HTERT RPE-1 (cell line): ENCODE data around the gene NPL.

Experiments
- in situ Hi-C: fragments of 300-500 bp; cut with MboI; formaldehyde crosslinking; loops from 4 replicates; pipeline ENCODE4 v1.14.3; 2020; ENCODE audit warnings: low sequenced_read_pairs

The NPL gene

DNA sequence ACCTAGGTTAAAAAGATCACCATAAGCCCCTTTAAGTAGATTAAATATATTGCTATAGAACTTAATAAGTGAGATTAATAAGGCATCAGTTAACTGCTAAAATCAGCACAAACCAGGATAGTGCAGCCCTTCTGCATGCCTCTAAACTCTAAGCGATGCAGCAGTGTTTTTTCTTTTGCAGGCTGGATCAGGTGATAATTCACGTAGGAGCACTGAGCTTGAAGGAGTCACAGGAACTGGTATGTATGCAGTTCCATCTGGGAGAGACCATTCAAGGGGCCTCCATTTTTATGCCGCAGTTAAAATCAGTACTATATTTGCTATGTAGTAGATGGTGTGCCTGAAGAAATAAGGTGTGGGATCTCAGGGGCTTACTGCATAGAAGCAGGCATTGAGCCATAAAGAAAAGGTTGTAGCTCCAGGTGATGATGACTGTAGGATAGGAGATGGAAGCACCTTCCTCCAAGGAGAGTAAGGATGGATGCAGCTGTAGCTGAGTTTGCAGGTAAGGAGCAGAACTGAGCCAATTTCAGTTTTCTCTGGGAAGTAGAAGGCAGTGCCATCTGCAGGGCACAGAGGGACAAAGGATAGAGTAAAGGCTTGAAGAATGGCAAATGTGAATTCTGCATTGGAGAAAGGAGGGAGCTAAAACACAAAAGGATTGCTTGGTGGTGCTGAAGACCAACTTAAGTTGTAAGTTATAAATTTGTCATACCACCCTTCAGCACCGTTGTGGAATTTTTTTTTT is 22.6 kb downstream of the NPL start:
- in situ Hi-C loops, result no loop called here

GRCh38 chr1:182816863-182817262 is 27.3 kb downstream of the NPL start:
- in situ Hi-C loops, result no loop called here

- in situ Hi-C loops, result no loop called here
Observed at GRCh38 chr1:182817802-182818201, 28.2 kb downstream of the NPL start.

DNA sequence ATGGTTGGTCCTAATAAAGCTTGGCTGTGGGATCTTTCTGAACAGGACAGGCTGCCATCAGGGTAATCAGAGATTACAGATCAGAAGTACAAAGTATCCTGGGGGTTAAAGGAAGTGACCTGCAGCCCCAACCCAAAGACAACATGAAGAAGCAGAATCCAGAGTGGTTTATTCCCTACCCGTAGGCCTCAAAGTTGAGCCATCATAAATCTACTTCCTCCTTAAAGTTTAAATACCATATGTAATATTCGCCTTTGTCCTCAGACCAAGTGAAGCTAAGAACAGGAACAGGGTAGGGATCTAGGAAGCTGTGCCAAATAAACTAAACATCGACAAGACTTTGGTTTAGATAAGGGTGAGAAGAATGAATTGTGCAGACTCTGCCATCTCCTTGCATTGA is 33.6 kb downstream of the NPL start:
- in situ Hi-C loops, result no loop called here

- in situ Hi-C loops, result no loop called here
Observed at GRCh38 chr1:182826892-182827291, 37.3 kb downstream of the NPL start.

DNA sequence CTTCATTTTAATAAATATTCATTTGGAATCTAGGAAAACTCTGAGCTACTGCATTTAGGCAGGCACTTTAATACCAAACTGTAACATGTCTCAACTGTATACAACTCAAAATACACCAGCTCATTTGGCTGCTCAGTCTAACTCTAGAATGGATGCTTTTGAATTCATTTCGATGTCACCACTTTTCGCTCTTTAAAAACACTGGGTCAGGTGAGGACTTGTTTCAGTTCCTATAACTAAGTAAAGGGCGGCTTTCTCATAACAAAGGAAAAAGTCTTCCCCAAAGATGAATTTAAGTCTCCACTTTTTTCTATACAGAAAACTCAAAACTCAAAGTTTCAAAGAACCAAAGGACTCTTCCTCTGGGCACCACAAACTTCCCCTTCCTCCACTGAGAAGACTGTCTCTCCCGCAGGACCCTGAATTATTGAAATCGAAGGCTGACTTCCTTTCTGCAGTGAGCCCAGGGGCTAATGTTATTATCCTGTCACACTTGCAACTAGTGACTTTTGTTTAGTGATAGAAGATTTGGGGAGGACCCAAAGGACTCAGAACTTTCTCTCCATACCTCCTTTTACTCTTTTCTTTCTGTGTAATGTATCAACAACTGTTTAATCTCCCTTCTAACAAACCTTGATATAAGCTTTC is 39.8 kb downstream of the NPL start:
- in situ Hi-C loops, result no loop called here

GRCh38 chr1:182833271-182833670 is 43.7 kb downstream of the NPL start:
- in situ Hi-C loops, result no loop called here

DNA sequence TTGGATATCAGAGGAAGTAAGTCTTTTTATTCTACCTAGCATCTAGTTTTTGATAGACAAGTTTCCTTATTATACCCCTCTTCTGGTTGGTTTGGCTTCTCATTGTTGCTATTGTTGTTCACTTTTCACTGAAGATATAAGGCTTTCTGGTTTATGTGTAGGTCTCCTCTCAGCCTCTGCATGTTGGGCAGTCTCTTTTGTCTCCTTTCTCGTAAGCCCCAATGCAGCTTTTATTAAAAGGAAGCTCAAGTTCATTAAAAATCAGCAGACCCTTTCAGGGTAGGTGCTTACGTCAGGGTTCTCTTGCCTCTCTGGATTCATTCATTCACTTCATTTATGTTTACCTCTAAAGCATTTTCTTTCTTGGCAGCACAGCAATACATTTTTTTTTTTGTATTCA is 44.8 kb downstream of the NPL start:
- in situ Hi-C loops, result no loop called here

- in situ Hi-C loops, result no loop called here
Observed at GRCh38 chr1:182835806-182836205, 46.2 kb downstream of the NPL start.

DNA sequence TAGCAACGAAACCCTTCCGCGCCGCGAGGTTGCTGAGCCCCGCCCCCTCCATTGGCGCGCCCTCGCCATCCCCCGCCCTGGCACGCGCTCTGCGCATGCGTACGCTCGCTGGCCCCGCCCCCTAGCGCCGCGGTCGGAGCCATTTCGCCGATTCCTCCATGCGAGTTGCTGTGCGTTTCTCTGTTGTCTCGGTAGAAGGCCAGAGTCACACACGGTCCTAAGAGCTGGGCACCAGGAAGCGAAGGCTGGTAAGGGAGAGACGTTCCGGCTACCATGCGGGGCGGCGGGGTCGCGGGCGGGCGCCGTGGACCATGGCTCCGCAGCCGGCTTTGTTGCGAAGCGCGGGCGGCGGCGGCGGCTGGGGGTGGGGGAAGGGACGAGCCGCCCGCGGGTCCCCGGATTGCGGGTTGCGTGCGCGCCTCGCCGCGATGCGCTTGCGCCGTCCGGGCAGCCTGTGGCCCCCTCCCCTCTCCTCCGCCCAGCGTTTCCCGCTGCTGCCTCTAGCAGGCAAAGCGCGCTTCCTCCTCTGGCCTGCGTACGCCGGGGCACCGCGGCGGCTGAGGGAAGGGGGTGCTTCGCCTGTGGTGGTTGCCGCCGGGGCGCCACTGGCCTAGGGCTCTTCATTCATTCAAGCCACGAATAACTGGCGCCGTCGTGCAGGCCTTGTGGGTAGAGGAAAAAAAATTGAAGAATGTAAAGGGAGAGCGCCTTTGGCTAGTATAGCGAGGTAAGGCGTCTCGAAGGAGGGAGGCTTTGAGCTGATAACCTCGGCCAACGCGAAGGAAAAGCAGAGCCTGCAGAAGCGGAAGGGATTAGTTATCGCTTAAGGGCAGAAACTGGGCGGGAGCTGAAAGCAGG is 49.9 kb downstream of the NPL start, which contains the start of gene DHX9:
DHX9 (plus strand) TSS at position 139 of the 858 bp plus-strand sequence. CDS start 3,220 bp downstream, outside the sequence.
- in situ Hi-C loops, result no loop called here

DNA sequence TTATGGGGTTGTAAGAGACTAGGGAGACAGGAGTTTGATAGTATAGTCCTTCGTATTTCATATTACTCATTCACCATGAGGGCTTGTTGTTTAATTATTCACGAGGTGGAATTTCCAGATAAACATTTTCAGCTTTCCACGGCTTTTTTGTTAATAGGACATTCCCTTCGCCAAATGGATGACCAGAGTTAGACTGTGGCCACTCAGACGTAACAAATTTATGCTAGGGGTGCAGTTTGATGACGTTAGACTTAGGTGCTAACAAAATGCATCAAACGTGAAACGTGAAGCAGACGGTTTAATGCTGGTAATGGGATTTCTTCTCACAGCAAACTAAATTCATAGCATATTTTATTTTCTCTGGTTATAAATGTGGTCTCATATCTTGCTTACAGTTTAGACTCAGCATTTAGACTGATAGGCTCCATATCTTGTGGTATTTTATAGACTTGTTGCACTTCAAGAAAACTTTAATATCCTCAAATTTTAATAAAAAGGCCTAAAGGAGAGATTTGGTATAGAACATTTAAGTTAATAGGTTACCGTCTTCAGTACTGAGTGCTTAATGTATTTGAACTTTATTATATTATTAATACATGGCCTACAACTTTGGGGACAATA is 51.9 kb downstream of the NPL start:
- in situ Hi-C loops, result no loop called here

DNA sequence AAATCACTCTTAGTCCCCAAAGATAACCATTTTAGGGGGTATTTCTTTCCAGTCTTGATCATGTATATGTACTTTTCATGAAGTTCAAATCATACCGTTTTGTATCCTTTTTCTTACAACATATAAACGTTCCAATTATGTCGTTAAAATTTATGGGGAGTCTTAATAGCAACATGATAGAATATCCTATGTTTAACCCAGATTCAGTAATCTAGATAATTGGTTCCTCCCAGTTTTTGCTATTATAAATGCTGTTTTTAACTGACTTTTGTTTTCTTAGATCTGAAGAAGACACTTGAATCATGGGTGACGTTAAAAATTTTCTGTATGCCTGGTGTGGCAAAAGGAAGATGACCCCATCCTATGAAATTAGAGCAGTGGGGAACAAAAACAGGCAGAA is 52.7 kb downstream of the NPL start:
- in situ Hi-C loops, result no loop called here

- in situ Hi-C loops, result no loop called here
Observed at GRCh38 chr1:182845379-182845778, 55.8 kb downstream of the NPL start.

DNA sequence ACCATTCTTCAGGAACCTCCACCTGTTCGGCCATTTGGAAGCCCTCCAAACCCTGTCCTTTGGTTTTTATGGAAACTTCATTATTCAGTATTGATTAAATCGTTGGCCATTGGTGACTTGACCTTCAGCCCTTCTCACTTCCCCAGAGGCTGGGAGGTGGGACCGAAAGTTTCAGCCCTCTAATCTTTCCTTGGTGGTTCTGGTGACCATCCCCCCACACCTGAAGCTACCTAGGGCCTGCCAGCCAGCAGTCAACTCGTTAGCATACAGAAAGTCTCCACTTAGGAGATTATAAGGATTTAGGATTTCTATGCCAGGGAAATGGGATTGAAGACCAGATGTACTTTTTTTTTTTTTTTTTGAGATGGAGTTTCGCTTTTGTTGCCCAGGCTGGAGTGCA is 56.3 kb downstream of the NPL start:
- in situ Hi-C loops, result no loop called here

GRCh38 chr1:182847105-182847504 is 57.5 kb downstream of the NPL start:
- in situ Hi-C loops, result no loop called here

DNA sequence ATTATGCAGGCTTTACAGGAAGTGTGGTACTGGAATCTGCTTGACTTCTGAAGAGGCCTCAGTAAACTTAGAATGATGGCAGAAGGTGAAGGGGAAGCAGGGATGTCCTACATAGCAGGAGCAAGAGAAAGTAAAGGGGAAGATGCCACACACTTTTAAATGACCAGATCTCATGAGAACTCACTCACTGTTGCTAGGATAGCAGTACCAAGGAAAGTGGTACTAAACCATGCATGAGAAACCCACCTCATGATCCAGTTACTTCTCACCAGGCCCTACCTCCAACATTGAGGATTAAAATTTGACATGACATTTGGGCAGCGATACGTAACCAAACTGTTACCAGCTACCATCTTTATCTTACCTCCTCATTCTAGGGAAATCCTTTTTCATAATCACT is 59.2 kb downstream of the NPL start:
- in situ Hi-C loops, result no loop called here

- in situ Hi-C loops, result no loop called here
Observed at GRCh38 chr1:182850319-182850718, 60.7 kb downstream of the NPL start.

- in situ Hi-C loops, result no loop called here
Observed at GRCh38 chr1:182851825-182852224, 62.3 kb downstream of the NPL start.

- in situ Hi-C loops, result no loop called here
Observed at GRCh38 chr1:182855911-182856310, 66.3 kb downstream of the NPL start.

DNA sequence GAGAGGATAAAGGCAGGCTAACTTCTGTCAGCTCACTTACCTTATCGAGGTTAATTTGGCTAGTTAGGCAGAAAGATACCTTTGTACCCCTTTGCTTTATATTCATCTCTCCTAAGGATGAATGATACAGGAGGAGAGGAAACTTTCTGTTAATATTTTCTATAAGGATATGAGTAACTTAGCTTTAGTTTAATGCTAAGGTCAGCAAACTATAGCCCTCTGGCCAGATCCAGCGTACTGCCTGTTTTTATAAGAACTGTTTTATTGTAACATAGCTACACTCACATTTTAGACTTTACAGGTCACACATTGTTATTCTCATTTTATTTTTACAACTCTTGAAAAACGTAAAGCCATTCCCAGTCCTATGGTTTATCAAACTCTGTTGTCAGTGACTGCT is 67.6 kb downstream of the NPL start:
- in situ Hi-C loops, result no loop called here

DNA sequence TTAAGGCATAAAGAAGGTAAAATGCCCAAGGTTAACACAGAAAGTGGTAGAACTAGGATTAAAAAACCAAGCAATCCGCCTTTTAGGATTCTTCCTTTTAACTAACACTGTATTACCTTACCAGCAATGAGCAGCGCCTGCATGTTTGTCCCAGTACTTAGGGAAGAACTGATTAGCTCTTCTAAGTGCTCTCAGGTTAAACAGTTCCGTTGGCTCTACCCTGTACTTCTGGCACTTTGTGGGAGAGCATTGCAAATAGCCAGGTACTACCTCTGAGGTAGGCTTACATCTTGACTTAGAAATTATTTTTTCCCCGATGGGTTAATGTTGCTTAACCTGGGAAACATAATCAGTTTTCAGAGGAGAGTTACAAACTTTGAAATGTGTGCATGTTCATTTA is 71.1 kb downstream of the NPL start:
- in situ Hi-C loops, result no loop called here
